Bronchial epithelial cell (primary cell): ENCODE data around the gene DCAF8L2. TPM values are rescaled to one million over a fixed set of nuclear protein-coding genes. Genes with fewer than 3 reads are reported as not detected.
"Not testable (repeated sequence)": the region's sequence is repeated elsewhere in the genome, so short reads cannot be mapped to it uniquely, and the experiment has no call there.

Experiments
- DNase-seq: peaks from one replicate; pipeline ENCODE4 v3.0.0-alpha.2; 2010; ENCODE audit warnings: low read depth
- FAIRE-seq: peaks from 2 replicates; lab custom pipeline; 2011; peaks lifted over from hg19 to GRCh38; lab: Jason Lieb, UNC
- H3K27me3 ChIP-seq: 2 replicates; pipeline ENCODE4 v1.5.1; 2011; ENCODE audit warnings: low read length; ENCODE audit not compliant: control insufficient read depth, insufficient read depth
- H3K36me3 ChIP-seq: 2 replicates; pipeline ENCODE4 v1.5.1; 2011; ENCODE audit warnings: low read length; ENCODE audit not compliant: control insufficient read depth, insufficient read depth
- H3K4me3 ChIP-seq: 2 replicates; pipeline ENCODE4 v1.5.1; 2011; ENCODE audit warnings: mild to moderate bottlenecking, low read depth, low read length, control low read depth
- CTCF ChIP-seq: IDR thresholded peaks from 2 replicates; pipeline ENCODE4 v1.5.1; 2011; ENCODE audit warnings: mild to moderate bottlenecking, moderate library complexity, low read length, control low read depth, inconsistent platforms; ENCODE audit not compliant: insufficient read depth, severe bottlenecking
- total RNA-seq: library from RNA; depleted of rRNA; stranded (reverse); fragments of >200 nt; gene quantifications from 2 replicates; pipeline ENCODE4 v1.2.1, GENCODE V29; 2014

The DCAF8L2 gene
- total RNA-seq, 1 donor from 2014 or later, result not detected

- Histone ChIP-seq H3K4me3 (no peak overlapping the region), H3K36me3 (no peaks in the 10 kb centered on the region), H3K27me3 (no peaks in the 10 kb centered on the region)
- TF ChIP-seq CTCF, result no peak
- DNase-seq, result no peak
- FAIRE-seq, result no peak
These were observed 156.4 kb downstream of the DCAF8L2 start for GRCh38 chrX:27746516-27746915.

DNA sequence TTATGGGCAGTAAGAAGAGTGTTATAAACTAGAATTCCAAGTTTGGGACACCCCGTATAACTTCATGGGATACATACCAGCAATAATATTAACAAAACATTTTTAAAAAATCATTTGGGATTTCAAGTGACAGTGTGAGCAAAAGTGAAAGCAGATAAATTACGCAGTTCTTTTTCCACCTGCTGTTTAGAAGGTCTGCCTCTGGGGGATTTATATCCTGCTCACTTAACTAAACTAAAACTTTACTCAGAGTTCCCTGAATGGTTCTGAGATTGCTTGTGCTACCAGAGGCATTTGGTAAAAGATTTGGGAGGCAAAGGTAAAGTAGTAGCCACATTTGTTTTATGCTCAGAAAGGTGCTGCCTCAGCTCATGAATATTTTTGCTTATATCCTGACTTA lies 160.2 kb downstream of the DCAF8L2 start:
- not testable (repeated sequence) for DNase-seq, H3K36me3 ChIP-seq, H3K4me3 ChIP-seq, FAIRE-seq, H3K27me3 ChIP-seq

DNA sequence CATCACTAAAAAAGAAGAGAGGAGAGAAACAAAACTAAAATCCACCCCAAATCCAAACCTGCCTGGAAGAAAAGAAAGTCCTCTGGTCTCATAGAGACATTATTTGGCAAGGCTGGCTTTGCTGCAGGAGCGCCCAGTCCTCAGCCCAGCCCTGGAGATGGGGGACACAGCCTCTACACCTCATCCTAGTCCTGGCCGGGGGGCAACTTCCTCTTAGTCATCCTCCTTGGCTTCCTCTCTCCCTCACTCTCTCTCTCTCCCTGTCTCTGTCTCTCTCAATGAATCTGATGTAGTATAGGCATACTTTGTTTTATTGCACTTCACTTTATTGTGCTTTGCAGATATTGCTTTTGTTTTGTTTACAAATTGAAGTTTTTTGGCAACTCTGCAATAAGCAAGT lies 161.8 kb downstream of the DCAF8L2 start:
- FAIRE-seq (no peak), DNase-seq (no peak)
- Histone ChIP-seq H3K27me3 (no peaks in the 10 kb centered on the region), H3K36me3 (no peaks in the 10 kb centered on the region), H3K4me3 (no peak overlapping the region)
- TF ChIP-seq CTCF, result no peak

DNA sequence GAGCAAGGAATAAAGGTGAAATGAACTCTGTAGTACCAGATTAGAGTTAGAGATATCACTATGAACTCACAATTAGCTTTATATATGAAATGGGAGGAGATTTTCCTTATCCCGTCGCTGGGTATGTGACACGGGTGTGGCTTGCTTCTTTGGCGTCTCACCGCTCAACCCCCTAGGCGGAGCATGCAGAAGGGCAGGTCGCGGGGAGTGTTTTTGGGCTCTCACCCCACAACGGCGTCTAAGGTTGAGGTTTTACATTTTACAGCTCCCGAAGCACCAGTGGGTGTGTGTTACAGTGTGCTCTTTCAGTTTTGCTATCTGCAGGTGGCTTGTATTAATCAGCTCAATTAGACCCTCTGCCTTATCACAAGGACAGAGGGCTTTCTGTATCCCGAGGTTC lies 175.6 kb downstream of the DCAF8L2 start:
- DNase-seq, result no peak
- no peak for TF ChIP-seq CTCF
- FAIRE-seq, result no peak
- no peaks in the 10 kb centered on the region for H3K36me3 ChIP-seq
- H3K27me3 ChIP-seq, result no peaks in the 10 kb centered on the region
- no peak overlapping the region for H3K4me3 ChIP-seq

GRCh38 chrX:27767387-27767786 lies 177.2 kb downstream of the DCAF8L2 start:
- DNase-seq (no peak), FAIRE-seq (no peak)
- Histone ChIP-seq H3K4me3 (no peak overlapping the region), H3K27me3 (no peaks in the 10 kb centered on the region), H3K36me3 (no peaks in the 10 kb centered on the region)
- TF ChIP-seq CTCF, result no peak

GRCh38 chrX:27775984-27776383 lies 185.8 kb downstream of the DCAF8L2 start:
- FAIRE-seq (no peak), DNase-seq (no peak)
- TF ChIP-seq CTCF, result no peak
- Histone ChIP-seq H3K4me3 (no peak overlapping the region), H3K36me3 (no peaks in the 10 kb centered on the region), H3K27me3 (no peaks in the 10 kb centered on the region)
